Activated CD4-positive, alpha-beta T cell treated with anti-CD3 and anti-CD28 coated beads, Interleukin-2, amount 50 U/mL, for 16 hours (primary cell): Measurements from ENCODE around the gene RTN4R.
"Not testable (repeated sequence)": the region's sequence is repeated elsewhere in the genome, so short reads cannot be mapped to it uniquely, and the experiment has no call there.

Experiments
- DNase-seq: peaks from one replicate; pipeline ENCODE4 v3.0.0-alpha.2; 2020

The RTN4R gene

GRCh38 chr22:20268279-20269012, at the start of gene RTN4R:
RTN4R (minus strand) TSS chr22:20268318; CDS start chr22:20268092, 226 bp downstream.
- peak; percentile 34 for DNase-seq

GRCh38 chr22:20317402-20318042, 49.4 kb upstream of the RTN4R start:
- peak; percentile 48 for DNase-seq

- no peak for DNase-seq
Observed at GRCh38 chr22:20316844-20317401, 48.8 kb upstream of the RTN4R start.

GRCh38 chr22:20316217-20316843, 48.2 kb upstream of the RTN4R start:
- no peak for DNase-seq

GRCh38 chr22:20315337-20316216, 47.5 kb upstream of the RTN4R start:
- no peak for DNase-seq

GRCh38 chr22:20314741-20315336, 46.7 kb upstream of the RTN4R start:
- not testable (repeated sequence) for DNase-seq

- not testable (repeated sequence) for DNase-seq
Observed at GRCh38 chr22:20314206-20314605, 46.1 kb upstream of the RTN4R start.

- DNase-seq = not testable (repeated sequence)
Observed at GRCh38 chr22:20313306-20314077, 45.4 kb upstream of the RTN4R start.

GRCh38 chr22:20312396-20313191, 44.5 kb upstream of the RTN4R start:
- DNase-seq = no peak

- DNase-seq = not testable (repeated sequence)
Observed at GRCh38 chr22:20311249-20312062, 43.3 kb upstream of the RTN4R start.

- not testable (repeated sequence) for DNase-seq
Observed at GRCh38 chr22:20310773-20311172, 42.7 kb upstream of the RTN4R start.

GRCh38 chr22:20310180-20310579, 42.1 kb upstream of the RTN4R start:
- not testable (repeated sequence) for DNase-seq

- not testable (repeated sequence) for DNase-seq
Observed at GRCh38 chr22:20308806-20309650, 40.9 kb upstream of the RTN4R start.

- not testable (repeated sequence) for DNase-seq
Observed at GRCh38 chr22:20307448-20308447, 39.6 kb upstream of the RTN4R start.

GRCh38 chr22:20306646-20307447, 38.7 kb upstream of the RTN4R start:
- not testable (repeated sequence) for DNase-seq
